SK-N-SH (cell line): ENCODE measurements around the gene NKAIN4.
A peak's percentile ranks its signal among the peaks of the same experiment; 100 is the strongest.

Experiments used
- CHD2 ChIP-seq: fragments of 150-350 bp; IDR thresholded peaks from 2 replicates; pipeline ENCODE4 v1.6.1; 2018; ENCODE audit warnings: low read length; ENCODE audit not compliant: partially characterized antibody
- ELF1 ChIP-seq: IDR thresholded peaks from 2 replicates; pipeline ENCODE4 v1.4.0; 2012
- EZH2phosphoT487 ChIP-seq: fragments of 200-600 bp; sonication (generic); IDR thresholded peaks from 2 replicates; pipeline ENCODE4 v1.6.1; 2017; ENCODE audit warnings: low read depth, mixed run types, mild to moderate bottlenecking, antibody characterized with exemption, moderate library complexity, borderline replicate concordance
- JUND ChIP-seq: IDR thresholded peaks from 2 replicates; pipeline ENCODE4 v1.4.0; 2012
- MXI1 ChIP-seq: IDR thresholded peaks from 2 replicates; pipeline ENCODE4 v1.6.1; 2012; ENCODE audit warnings: mild to moderate bottlenecking, low read depth, low read length, improper control_type of control experiment
- NRF1 ChIP-seq: IDR thresholded peaks from 2 replicates; pipeline ENCODE4 v1.6.1; 2012; ENCODE audit warnings: low read depth, mild to moderate bottlenecking, low read length
- POLR2AphosphoS5 ChIP-seq: IDR thresholded peaks from 2 replicates; pipeline ENCODE4 v1.6.1; 2012; ENCODE audit warnings: low read depth, low read length
- RAD21 ChIP-seq: IDR thresholded peaks from 2 replicates; pipeline ENCODE4 v1.6.1; 2012; ENCODE audit warnings: mild to moderate bottlenecking, low read length
- RCOR1 ChIP-seq: fragments of 150-350 bp; IDR thresholded peaks from 2 replicates; pipeline ENCODE4 v1.6.1; 2017; ENCODE audit warnings: antibody characterized with exemption, low read length
- SIN3A ChIP-seq: IDR thresholded peaks from 2 replicates; pipeline ENCODE4 v1.6.1; 2012; ENCODE audit warnings: low read depth, mild to moderate bottlenecking, low read length, moderate library complexity, borderline replicate concordance
- TEAD4 ChIP-seq: IDR thresholded peaks from 2 replicates; pipeline ENCODE4 v1.4.0; 2012; ENCODE audit warnings: mild to moderate bottlenecking, borderline replicate concordance; ENCODE audit not compliant: insufficient read depth
- YY1 ChIP-seq: IDR thresholded peaks from 2 replicates; pipeline ENCODE4 v1.4.0; 2012; ENCODE audit warnings: low read depth, mild to moderate bottlenecking
- TF ChIP-seq, protein P1 (sequence below): fragments of 200-600 bp; sonication (generic); IDR thresholded peaks from 2 replicates; pipeline ENCODE4 v1.6.1; 2017; ENCODE audit warnings: antibody characterized with exemption, mild to moderate bottlenecking, moderate library complexity
- TF ChIP-seq, protein P2 (sequence below): IDR thresholded peaks from 2 replicates; pipeline ENCODE4 v1.4.0; 2012; ENCODE audit warnings: low read depth

DNA sequence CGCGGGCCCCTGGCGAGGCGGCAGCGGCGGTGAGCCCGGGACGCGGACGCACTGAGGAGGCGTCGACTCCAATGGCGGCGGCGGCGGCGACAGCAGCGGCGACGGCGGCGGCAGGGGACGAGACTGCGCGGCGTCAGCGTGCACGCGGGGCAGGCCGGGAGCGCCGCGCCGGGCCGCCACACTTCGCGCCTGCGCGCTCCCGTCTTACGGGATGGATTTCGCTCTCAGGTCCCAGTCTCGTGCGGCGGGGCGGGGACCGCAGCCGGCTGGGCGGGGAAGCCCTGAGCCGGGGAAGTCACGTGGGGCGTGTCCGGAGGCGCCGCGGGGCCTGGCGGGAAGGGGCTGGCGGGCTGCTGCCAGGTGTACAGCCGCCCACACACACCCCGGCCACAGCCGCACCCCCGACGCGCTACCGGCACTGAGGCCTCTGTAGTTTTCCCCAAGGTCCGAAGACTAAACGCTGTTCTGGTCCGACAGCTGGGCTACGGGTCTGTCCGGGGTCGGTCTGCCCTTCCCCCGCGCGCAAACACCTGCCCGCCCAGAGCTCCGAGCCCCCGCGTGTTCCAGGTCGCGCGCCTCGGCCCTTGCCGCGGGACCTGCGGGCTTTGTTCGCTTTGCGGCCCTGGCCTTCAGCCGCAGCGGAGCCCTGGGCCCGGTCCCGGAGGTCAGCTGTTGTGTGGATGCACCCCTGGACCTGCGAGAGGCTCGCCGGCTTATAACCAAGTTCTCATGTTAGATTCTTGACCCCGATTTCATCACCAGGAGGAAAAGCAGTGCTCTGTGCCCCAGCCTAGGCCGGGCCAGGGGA is 38.0 kb downstream of the NKAIN4 start, which contains the start of gene YTHDF1:
- TF ChIP-seq MXI1 (peak; percentile 100), EZH2phosphoT487 (no peak), JUND (no peak), RCOR1 (no peak), SIN3A (no peak), NRF1 (peak; percentile 68), TEAD4 (no peak), POLR2AphosphoS5 (peak; percentile 47), RAD21 (no peak), ELF1 (no peak), YY1 (peak; percentile 70; the same call in 1 of the 2 replicates), CHD2 (peak; percentile 53)
- TF ChIP-seq, protein P1, sequence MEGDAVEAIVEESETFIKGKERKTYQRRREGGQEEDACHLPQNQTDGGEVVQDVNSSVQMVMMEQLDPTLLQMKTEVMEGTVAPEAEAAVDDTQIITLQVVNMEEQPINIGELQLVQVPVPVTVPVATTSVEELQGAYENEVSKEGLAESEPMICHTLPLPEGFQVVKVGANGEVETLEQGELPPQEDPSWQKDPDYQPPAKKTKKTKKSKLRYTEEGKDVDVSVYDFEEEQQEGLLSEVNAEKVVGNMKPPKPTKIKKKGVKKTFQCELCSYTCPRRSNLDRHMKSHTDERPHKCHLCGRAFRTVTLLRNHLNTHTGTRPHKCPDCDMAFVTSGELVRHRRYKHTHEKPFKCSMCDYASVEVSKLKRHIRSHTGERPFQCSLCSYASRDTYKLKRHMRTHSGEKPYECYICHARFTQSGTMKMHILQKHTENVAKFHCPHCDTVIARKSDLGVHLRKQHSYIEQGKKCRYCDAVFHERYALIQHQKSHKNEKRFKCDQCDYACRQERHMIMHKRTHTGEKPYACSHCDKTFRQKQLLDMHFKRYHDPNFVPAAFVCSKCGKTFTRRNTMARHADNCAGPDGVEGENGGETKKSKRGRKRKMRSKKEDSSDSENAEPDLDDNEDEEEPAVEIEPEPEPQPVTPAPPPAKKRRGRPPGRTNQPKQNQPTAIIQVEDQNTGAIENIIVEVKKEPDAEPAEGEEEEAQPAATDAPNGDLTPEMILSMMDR: no peak
- TF ChIP-seq, protein P2, sequence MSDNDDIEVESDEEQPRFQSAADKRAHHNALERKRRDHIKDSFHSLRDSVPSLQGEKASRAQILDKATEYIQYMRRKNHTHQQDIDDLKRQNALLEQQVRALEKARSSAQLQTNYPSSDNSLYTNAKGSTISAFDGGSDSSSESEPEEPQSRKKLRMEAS: peak; percentile 65; the same call in 1 of the 2 replicates
